K562 (cell line): ENCODE results near the gene CRYBB1. TPM values are rescaled to one million over a fixed set of nuclear protein-coding genes. Genes with fewer than 3 reads are reported as not detected.

ENCODE experiments used
- ATF7 ChIP-seq: fragments of 450-650 bp; IDR thresholded peaks from 2 replicates; pipeline ENCODE4 v1.7.1; 2014; ENCODE audit warnings: mild to moderate bottlenecking, moderate library complexity
- COPS2 ChIP-seq: fragments of 450-650 bp; conservative IDR thresholded peaks from 2 replicates; pipeline ENCODE4 v1.6.1; 2016; ENCODE audit warnings: mild to moderate bottlenecking, moderate library complexity
- E2F8 ChIP-seq: fragments of 450-650 bp; IDR thresholded peaks from 2 replicates; pipeline ENCODE4 v1.7.1; 2018; ENCODE audit warnings: mild to moderate bottlenecking, low read depth; ENCODE audit not compliant: partially characterized antibody
- FOXM1 ChIP-seq, 2 experiments: fragments of 450-650 bp in 1 of 2; sonication (generic) in 1 of 2; formaldehyde crosslinking in 1 of 2; IDR thresholded peaks; 2 replicates each; pipeline versions ENCODE4 v1.6.1 to v1.9.0; 2017 to 2022; ENCODE audit warnings: low read depth in 2 of 2, mild to moderate bottlenecking in 2 of 2, missing genetic modification reagents in 1 of 2, moderate library complexity in 1 of 2
- FOXP1 ChIP-seq: sonication (generic); formaldehyde crosslinking; IDR thresholded peaks from 2 replicates; pipeline ENCODE4 v1.8.0; 2022; ENCODE audit warnings: mild to moderate bottlenecking, missing genetic modification reagents
- HMG20A ChIP-seq: fragments of 450-650 bp; formaldehyde crosslinking; conservative IDR thresholded peaks from 2 replicates; pipeline ENCODE4 v1.4.0; 2020; ENCODE audit warnings: mild to moderate bottlenecking, mixed read lengths
- HOMEZ ChIP-seq: fragments of 250-450 bp; sonication (Bioruptor Pico); IDR thresholded peaks from 2 replicates; pipeline ENCODE4 v1.4.0; 2020; ENCODE audit warnings: mild to moderate bottlenecking, moderate library complexity
- LCOR ChIP-seq: sonication (generic); formaldehyde crosslinking; IDR thresholded peaks from 2 replicates; pipeline ENCODE4 v1.8.0; 2022; ENCODE audit warnings: mild to moderate bottlenecking, missing genetic modification reagents
- RFX5 ChIP-seq: IDR thresholded peaks from 2 replicates; pipeline ENCODE4 v1.6.1; 2011; ENCODE audit warnings: low read depth, mild to moderate bottlenecking, improper control_type of control experiment, low read length
- ZNF584 ChIP-seq: fragments of 200-800 bp; sonication (Bioruptor generic); IDR thresholded peaks from 2 replicates; pipeline ENCODE4 v1.6.1; 2016; ENCODE audit warnings: low read depth, mild to moderate bottlenecking, missing genetic modification characterization, missing compliant biosample characterization
- ZNF76 ChIP-seq: fragments of 250-450 bp; sonication (Bioruptor Pico); IDR thresholded peaks from 2 replicates; pipeline ENCODE4 v1.4.0; 2020; ENCODE audit warnings: mild to moderate bottlenecking, moderate library complexity, borderline replicate concordance
- polyA plus RNA-seq, 8 experiments: library from polyadenylated mRNA; depleted of rRNA in 4 of 8; stranded (reverse) in 5 of 8; unstranded in 3 of 8; fragments of >200 nt; fragmentation: Nextera tagmentation in 2 of 8; fragmentation: Illumina TruSeq in 1 of 8; extraction: Ambion mirVana in 2 of 8; extraction: Trizol in 1 of 8; gene quantifications; 2 replicates each; pipeline versions ENCODE4 v1.2.1 to v1.2.3, GENCODE V29; 2011 to 2014; ENCODE audit warnings: inconsistent platforms in 1 of 8, missing spikeins in 1 of 8
- total RNA-seq, 7 experiments: library from RNA; depleted of rRNA in 6 of 7; stranded (reverse); fragments of >200 nt in 6 of 7; fragmentation: Illumina TruSeq in 2 of 7; extraction: Trizol in 2 of 7; gene quantifications; 2 replicates each; pipeline versions ENCODE4 v1.2.1 to v1.2.3, GENCODE V29; 2011 to 2021; ENCODE audit warnings: low replicate concordance in 1 of 7

CRYBB1 gene
- total and polyA plus RNA-seq, 9 of the 15 experiments (the other 6 are each of a cell fraction or from before 2014, with no cell fraction given) = 0.16 to 0.45 (median 0.33) TPM; not detected in 2

- TF ChIP-seq FOXP1 (CRISPR knock-in tag) = no peak
- no peak for TF ChIP-seq HOMEZ (CRISPR knock-in tag)
- no peak for TF ChIP-seq RFX5
- no peak for TF ChIP-seq ZNF76 (CRISPR knock-in tag)
- TF ChIP-seq LCOR (CRISPR knock-in tag) = no peak
- TF ChIP-seq COPS2 = no peak
- no peak for TF ChIP-seq ZNF584
- TF ChIP-seq FOXM1 (IDR thresholded peaks at IDR 0.05; ENCODE audit: low read depth) = no peak
- TF ChIP-seq FOXM1 (CRISPR knock-in tag; IDR thresholded peaks at IDR 0.05; ENCODE audit: low read depth) = no peak
- TF ChIP-seq HMG20A (CRISPR knock-in tag) = no peak
- no peak for TF ChIP-seq E2F8
- TF ChIP-seq ATF7 = no peak
These were observed 25.7 kb upstream of the CRYBB1 start (continued) for GRCh38 chr22:26643418-26644100.
